ENCODE measurements around the gene BDP1.
"Not testable (repeated sequence)": the region's sequence is repeated elsewhere in the genome, so short reads cannot be mapped to it uniquely, and the experiment has no call there.

- TF ChIP-seq CTCF (IDR thresholded peaks at IDR 0.05 in 4 of 5, conservative IDR thresholded peaks at IDR 0.05 in 1 of 5); POLR2A (IDR thresholded peaks at IDR 0.05): not testable (repeated sequence)
These were observed 39.8 kb upstream of the BDP1 start for GRCh38 chr5:71415626-71416025.
